Activated T-cell treated with anti-CD3 and anti-CD28 coated beads, Interleukin-2, amount 50 U/mL, for 72 hours (primary cell): ENCODE results near the gene RPL12. TPM values are rescaled to one million over a fixed set of nuclear protein-coding genes. Genes with fewer than 3 reads are reported as not detected.

Experiments used
- ATAC-seq, 2 donors: fragments of 150-1000 bp; cut with Tn5 transposase; replicated peaks in 1 of 2; 2 replicates each; pipeline ENCODE4 v1.10.0; 2021; ENCODE audit warnings: moderate library complexity in 2 of 2, mild to moderate bottlenecking in 1 of 2
- DNase-seq, 2 donors: peaks; one replicate each; pipeline ENCODE4 v3.0.0; 2021 to 2022; ENCODE audit warnings: mixed read lengths in 1 of 2
- H3K27ac Mint-ChIP-seq: one replicate; pipeline ENCODE4 v1.8.0; 2022; ENCODE audit warnings: mild to moderate bottlenecking, moderate library complexity, mixed read lengths
- H3K27me3 Mint-ChIP-seq: one replicate; pipeline ENCODE4 v1.8.0; 2022; ENCODE audit warnings: low read depth, mixed read lengths
- H3K36me3 Mint-ChIP-seq, 2 donors: one replicate each; pipeline ENCODE4 v1.8.0; 2022; ENCODE audit warnings: mixed read lengths in 2 of 2, mild to moderate bottlenecking in 1 of 2; ENCODE audit not compliant: insufficient read depth in 2 of 2
- H3K4me1 Mint-ChIP-seq: one replicate; pipeline ENCODE4 v1.8.0; 2022; ENCODE audit warnings: low read depth, mixed read lengths
- H3K4me3 Mint-ChIP-seq, 2 donors: one replicate each; pipeline ENCODE4 v1.8.0; 2022; ENCODE audit warnings: mild to moderate bottlenecking in 2 of 2, mixed read lengths in 2 of 2, moderate library complexity in 2 of 2
- H3K9me3 Mint-ChIP-seq, 2 donors: one replicate each; pipeline ENCODE4 v1.8.0; 2022; ENCODE audit warnings: mixed read lengths in 2 of 2
- total RNA-seq, 2 donors: library from RNA; stranded (reverse); gene quantifications; one replicate each; pipeline ENCODE4 v1.2.3, GENCODE V29; 2022

The RPL12 gene
- total RNA-seq, 2 donors from 2014 or later = 2,503 to 2,755 TPM

- peaks cover 7% of the 10 kb centered on the region for H3K4me1 Mint-ChIP-seq
- peaks cover 52% of the 10 kb centered on the region for H3K27me3 Mint-ChIP-seq
- H3K4me3 Mint-ChIP-seq = no peak overlapping the region
- no peaks in the 10 kb centered on the region for H3K9me3 Mint-ChIP-seq
- no peak for DNase-seq
- no peak for ATAC-seq
- no peaks in the 10 kb centered on the region for H3K36me3 Mint-ChIP-seq
- no peak overlapping the region for H3K27ac Mint-ChIP-seq
Measured at GRCh38 chr9:127402401-127403090, 48.7 kb downstream of the RPL12 start.

- Mint-ChIP-seq H3K4me3 (no peak overlapping the region), H3K27me3 (peaks cover 54% of the 10 kb centered on the region), H3K4me1 (peaks cover 21% of the 10 kb centered on the region), H3K27ac (no peak overlapping the region), H3K9me3 (no peaks in the 10 kb centered on the region), H3K36me3 (no peaks in the 10 kb centered on the region)
- DNase-seq = no peak
- no peak for ATAC-seq
Measured at GRCh38 chr9:127399736-127400269, 51.4 kb downstream of the RPL12 start.

- H3K9me3 Mint-ChIP-seq = no peaks in the 10 kb centered on the region
- ATAC-seq = no peak
- H3K4me1 Mint-ChIP-seq = peaks cover 21% of the 10 kb centered on the region
- H3K27me3 Mint-ChIP-seq = peaks cover 64% of the 10 kb centered on the region
- no peak overlapping the region for H3K27ac Mint-ChIP-seq
- DNase-seq = no peak
- H3K36me3 Mint-ChIP-seq = no peaks in the 10 kb centered on the region
- H3K4me3 Mint-ChIP-seq = peak overlapping the region; percentile 81 to 85
Measured at GRCh38 chr9:127398715-127399400, 52.3 kb downstream of the RPL12 start.

DNA sequence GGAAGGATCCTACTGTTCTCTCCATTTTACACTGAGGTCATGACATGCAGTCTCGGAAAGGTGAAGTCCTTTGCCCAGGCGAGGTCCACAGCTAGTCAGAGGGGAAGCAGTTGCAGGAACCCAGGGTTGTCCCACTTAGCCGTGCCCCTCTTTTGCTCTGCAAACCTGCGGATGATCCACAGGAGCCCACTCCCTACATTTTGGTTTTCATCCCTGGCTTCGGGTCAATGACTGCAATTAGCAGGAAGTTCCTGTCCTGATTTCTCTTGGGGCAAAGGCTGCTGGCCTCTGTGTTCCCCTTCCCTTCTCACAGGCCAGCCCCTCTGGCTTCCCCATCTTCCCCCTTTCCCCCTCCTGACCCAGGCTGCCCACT lies 52.9 kb downstream of the RPL12 start:
- ATAC-seq = no peak
- Mint-ChIP-seq H3K4me3 (peak overlapping the region; percentile 81 to 85), H3K27ac (no peak overlapping the region), H3K27me3 (peaks cover 70% of the 10 kb centered on the region), H3K36me3 (no peaks in the 10 kb centered on the region), H3K4me1 (peaks cover 21% of the 10 kb centered on the region), H3K9me3 (no peaks in the 10 kb centered on the region)
- no peak for DNase-seq

Other genes starting within 250 kb of the RPL12 start
- 1 to 10 TPM; 2.2 to 4.7 TPM for gene GARNL3, start 186.6 kb downstream of the RPL12 start, total RNA-seq
- 10 to 100 TPM; 11.4 to 13.8 TPM for gene SLC2A8, start 54.2 kb downstream of the RPL12 start, total RNA-seq
- 10 to 100 TPM; 10.4 to 16.1 TPM for gene ZNF79, start 27.0 kb downstream of the RPL12 start, total RNA-seq
- 10 to 100 TPM; 30.5 to 33.8 TPM for gene LRSAM1, start 104 bp upstream of the RPL12 start, total RNA-seq
- gene STXBP1, start 160.9 kb upstream of the RPL12 start, total RNA-seq = 10 to 100 TPM; 14.5 to 26.6 TPM